ENCODE measurements around the gene HHAT.

The HHAT gene

GRCh38 chr1:210412240-210412639 is 83.5 kb downstream of the HHAT start:
- Histone ChIP-seq H3K4me1 (ENCODE audit: insufficient read depth, low read length) (no peaks in the 10 kb centered on the region), H3K79me2 (ENCODE audit: insufficient read depth, low read length) (no peaks in the 10 kb centered on the region), H3K9me3 (ENCODE audit: insufficient read depth, low read length, severe bottlenecking) (no peaks in the 10 kb centered on the region), H3K27ac (ENCODE audit: low read length) (no peak overlapping the region), H3K27me3 (ENCODE audit: insufficient read depth, low read length, poor library complexity) (no peaks in the 10 kb centered on the region), H3K4me2 (ENCODE audit: insufficient read depth, low read length) (no peak overlapping the region), H2AFZ (ENCODE audit: low read depth, low read length) (no peak overlapping the region), H4K20me1 (ENCODE audit: insufficient read depth, low read length) (no peaks in the 10 kb centered on the region), H3K4me3 (ENCODE audit: low read depth in 1 of 2, low read length in 2 of 2) (no peak overlapping the region), H3K9ac (ENCODE audit: low read depth, low read length) (no peak overlapping the region), H3K36me3 (ENCODE audit: insufficient read depth, low read length) (no peaks in the 10 kb centered on the region)
- DNase-seq (no peak), ATAC-seq (ENCODE audit: insufficient read depth, low read depth) (no peak)
- TF ChIP-seq CTCF (IDR thresholded peaks at IDR 0.05; ENCODE audit: borderline replicate concordance, extremely low read depth, low read length, poor library complexity, severe bottlenecking), result no peak
- no peak for TF ChIP-seq EZH2 (IDR thresholded peaks at IDR 0.05; ENCODE audit: borderline replicate concordance, low read depth, low read length, severe bottlenecking)

- Histone ChIP-seq H4K20me1 (ENCODE audit: insufficient read depth, low read length) (no peaks in the 10 kb centered on the region), H3K9ac (ENCODE audit: low read depth, low read length) (no peak overlapping the region), H3K4me2 (ENCODE audit: insufficient read depth, low read length) (no peak overlapping the region), H3K4me1 (ENCODE audit: insufficient read depth, low read length) (no peaks in the 10 kb centered on the region), H3K9me3 (ENCODE audit: insufficient read depth, low read length, severe bottlenecking) (no peaks in the 10 kb centered on the region), H2AFZ (ENCODE audit: low read depth, low read length) (no peak overlapping the region), H3K27me3 (ENCODE audit: insufficient read depth, low read length, poor library complexity) (no peaks in the 10 kb centered on the region), H3K79me2 (ENCODE audit: insufficient read depth, low read length) (no peaks in the 10 kb centered on the region), H3K36me3 (ENCODE audit: insufficient read depth, low read length) (no peaks in the 10 kb centered on the region), H3K4me3 (ENCODE audit: low read depth in 1 of 2, low read length in 2 of 2) (no peak overlapping the region), H3K27ac (ENCODE audit: low read length) (no peak overlapping the region)
- TF ChIP-seq EZH2 (IDR thresholded peaks at IDR 0.05; ENCODE audit: borderline replicate concordance, low read depth, low read length, severe bottlenecking), result no peak
- no peak for TF ChIP-seq CTCF (IDR thresholded peaks at IDR 0.05; ENCODE audit: borderline replicate concordance, extremely low read depth, low read length, poor library complexity, severe bottlenecking)
- no peak for DNase-seq
- no peak for ATAC-seq (ENCODE audit: insufficient read depth, low read depth)
Measured at GRCh38 chr1:210413951-210414350, 85.2 kb downstream of the HHAT start.

GRCh38 chr1:210415846-210416448 is 87.2 kb downstream of the HHAT start:
- DNase-seq (no peak), ATAC-seq (ENCODE audit: insufficient read depth, low read depth) (no peak)
- TF ChIP-seq CTCF (IDR thresholded peaks at IDR 0.05; ENCODE audit: borderline replicate concordance, extremely low read depth, low read length, poor library complexity, severe bottlenecking) (no peak), EZH2 (IDR thresholded peaks at IDR 0.05; ENCODE audit: borderline replicate concordance, low read depth, low read length, severe bottlenecking) (no peak)
- no peak overlapping the region for H3K4me3 ChIP-seq (ENCODE audit: low read depth in 1 of 2, low read length in 2 of 2)
- H3K27ac ChIP-seq (ENCODE audit: low read length), result no peak overlapping the region
- no peak overlapping the region for H3K9ac ChIP-seq (ENCODE audit: low read depth, low read length)
- no peaks in the 10 kb centered on the region for H4K20me1 ChIP-seq (ENCODE audit: insufficient read depth, low read length)
- H3K4me2 ChIP-seq (ENCODE audit: insufficient read depth, low read length), result no peak overlapping the region
- no peaks in the 10 kb centered on the region for H3K79me2 ChIP-seq (ENCODE audit: insufficient read depth, low read length)
- no peaks in the 10 kb centered on the region for H3K9me3 ChIP-seq (ENCODE audit: insufficient read depth, low read length, severe bottlenecking)
- no peaks in the 10 kb centered on the region for H3K4me1 ChIP-seq (ENCODE audit: insufficient read depth, low read length)
- no peaks in the 10 kb centered on the region for H3K36me3 ChIP-seq (ENCODE audit: insufficient read depth, low read length)
- no peaks in the 10 kb centered on the region for H3K27me3 ChIP-seq (ENCODE audit: insufficient read depth, low read length, poor library complexity)
- no peak overlapping the region for H2AFZ ChIP-seq (ENCODE audit: low read depth, low read length)
